Measurements from ENCODE around the gene RPL29.

DNA sequence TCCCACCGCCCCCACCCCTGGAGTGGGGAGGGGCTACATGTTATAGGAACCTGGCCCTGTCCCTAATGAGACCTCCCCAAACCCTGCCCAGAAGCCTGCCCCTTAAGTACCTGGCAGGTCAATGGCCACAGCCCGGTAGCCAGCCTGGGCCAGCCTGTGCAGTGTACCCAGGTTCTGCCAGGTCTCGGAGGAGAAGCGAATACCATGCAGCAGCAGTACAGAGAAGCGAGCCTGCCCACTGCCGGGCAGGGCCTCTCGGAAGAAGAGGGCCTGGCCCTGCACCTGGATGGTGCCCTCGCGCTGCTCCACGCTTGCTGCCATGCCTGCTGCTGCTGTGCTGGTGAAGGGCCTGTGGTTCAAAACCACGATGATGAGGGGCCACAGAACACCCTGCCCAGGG, 24.3 kb downstream of the RPL29 start:
- no peak for TF ChIP-seq POLR2A (IDR thresholded peaks at IDR 0.05)
- TF ChIP-seq, protein P1, sequence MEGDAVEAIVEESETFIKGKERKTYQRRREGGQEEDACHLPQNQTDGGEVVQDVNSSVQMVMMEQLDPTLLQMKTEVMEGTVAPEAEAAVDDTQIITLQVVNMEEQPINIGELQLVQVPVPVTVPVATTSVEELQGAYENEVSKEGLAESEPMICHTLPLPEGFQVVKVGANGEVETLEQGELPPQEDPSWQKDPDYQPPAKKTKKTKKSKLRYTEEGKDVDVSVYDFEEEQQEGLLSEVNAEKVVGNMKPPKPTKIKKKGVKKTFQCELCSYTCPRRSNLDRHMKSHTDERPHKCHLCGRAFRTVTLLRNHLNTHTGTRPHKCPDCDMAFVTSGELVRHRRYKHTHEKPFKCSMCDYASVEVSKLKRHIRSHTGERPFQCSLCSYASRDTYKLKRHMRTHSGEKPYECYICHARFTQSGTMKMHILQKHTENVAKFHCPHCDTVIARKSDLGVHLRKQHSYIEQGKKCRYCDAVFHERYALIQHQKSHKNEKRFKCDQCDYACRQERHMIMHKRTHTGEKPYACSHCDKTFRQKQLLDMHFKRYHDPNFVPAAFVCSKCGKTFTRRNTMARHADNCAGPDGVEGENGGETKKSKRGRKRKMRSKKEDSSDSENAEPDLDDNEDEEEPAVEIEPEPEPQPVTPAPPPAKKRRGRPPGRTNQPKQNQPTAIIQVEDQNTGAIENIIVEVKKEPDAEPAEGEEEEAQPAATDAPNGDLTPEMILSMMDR (IDR thresholded peaks at IDR 0.05): no peak
- no peak for TF ChIP-seq EP300 (IDR thresholded peaks at IDR 0.05)

All from sigmoid colon (tissue), 4 donors.